ENCODE data around the gene BCAP31.

DNA sequence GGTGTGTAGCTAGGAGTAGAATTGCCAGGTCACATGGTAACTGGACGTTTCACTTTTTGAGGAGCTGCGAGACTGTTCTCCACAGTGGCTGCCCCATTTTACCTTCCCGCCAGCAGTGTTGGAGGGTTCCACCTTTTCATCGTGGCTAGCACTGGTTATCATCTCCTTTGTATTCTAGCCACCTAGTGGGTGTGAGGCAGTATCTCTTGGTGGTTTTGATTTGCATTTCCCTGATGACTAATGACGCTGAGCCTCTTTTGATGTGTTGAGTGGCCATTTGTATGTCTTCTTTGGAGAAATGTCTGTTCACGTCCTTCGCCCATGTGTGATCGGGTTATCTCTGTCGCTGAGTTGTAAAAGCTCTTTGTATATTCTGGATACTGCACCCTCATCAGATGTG, 11.1 kb upstream of the BCAP31 start:
- no peak for TF ChIP-seq CTCF (IDR thresholded peaks at IDR 0.05)
- no peak for TF ChIP-seq POLR2A (IDR thresholded peaks at IDR 0.05)

Data from heart left ventricle (tissue), 13 donors.